MM.1S (cell line): ENCODE results near the gene DRAM1.

Source experiments
- DNase-seq: peaks from one replicate; pipeline ENCODE4 v3.0.0-alpha.2; 2015
- H2AFZ ChIP-seq: fragments of 300-600 bp; sonication (generic); 2 replicates; pipeline ENCODE4 v1.6.0; 2016; ENCODE audit warnings: antibody characterized with exemption, low read length
- H3F3A ChIP-seq: fragments of 300-600 bp; sonication (generic); 2 replicates; pipeline ENCODE4 v1.6.1; 2016; ENCODE audit warnings: mild to moderate bottlenecking, antibody characterized with exemption, low read length, moderate library complexity, mixed read lengths; ENCODE audit not compliant: insufficient read depth
- H3K27ac ChIP-seq: fragments of 300-600 bp; sonication (generic); 2 replicates; pipeline ENCODE4 v1.5.1; 2016; ENCODE audit warnings: mild to moderate bottlenecking, low read length
- H3K27me3 ChIP-seq: fragments of 300-600 bp; sonication (generic); replicated peaks from 2 replicates; pipeline ENCODE4 v1.6.0; 2016; ENCODE audit warnings: low read length; ENCODE audit not compliant: insufficient read depth
- H3K36me3 ChIP-seq: fragments of 300-600 bp; sonication (generic); replicated peaks from 2 replicates; pipeline ENCODE4 v1.6.1; 2016; ENCODE audit warnings: mild to moderate bottlenecking, low read length, mixed read lengths; ENCODE audit not compliant: insufficient read depth
- H3K4me1 ChIP-seq: fragments of 300-600 bp; sonication (generic); 2 replicates; pipeline ENCODE4 v1.6.1; 2016; ENCODE audit warnings: low read length, mixed read lengths
- H3K4me2 ChIP-seq: fragments of 300-600 bp; sonication (generic); 2 replicates; pipeline ENCODE4 v1.6.0; 2016; ENCODE audit warnings: low read depth, low read length
- H3K4me3 ChIP-seq: fragments of 300-600 bp; sonication (generic); 2 replicates; pipeline ENCODE4 v1.5.1; 2016; ENCODE audit warnings: low read length, mixed read lengths
- H3K79me2 ChIP-seq: fragments of 300-600 bp; sonication (generic); 2 replicates; pipeline ENCODE4 v1.6.1; 2016; ENCODE audit warnings: mixed run types, low read length, mixed read lengths
- H3K9ac ChIP-seq: fragments of 300-600 bp; sonication (generic); 2 replicates; pipeline ENCODE4 v1.6.1; 2016; ENCODE audit warnings: low read length, mixed read lengths
- H3K9me2 ChIP-seq: fragments of 300-600 bp; sonication (generic); replicated peaks from 2 replicates; pipeline ENCODE4 v1.6.1; 2016; ENCODE audit warnings: mild to moderate bottlenecking, low read length, mixed read lengths; ENCODE audit not compliant: insufficient read depth
- H3K9me3 ChIP-seq: fragments of 300-600 bp; sonication (generic); replicated peaks from 2 replicates; pipeline ENCODE4 v1.6.1; 2016; ENCODE audit warnings: mild to moderate bottlenecking, low read length, mixed read lengths; ENCODE audit not compliant: insufficient read depth
- H4K20me1 ChIP-seq: fragments of 300-600 bp; sonication (generic); 2 replicates; pipeline ENCODE4 v1.6.1; 2016; ENCODE audit warnings: mild to moderate bottlenecking, low read length, moderate library complexity, mixed read lengths; ENCODE audit not compliant: insufficient read depth
- CTCF ChIP-seq: fragments of 300-600 bp; sonication (generic); IDR thresholded peaks from 2 replicates; pipeline ENCODE4 v1.5.1; 2016; ENCODE audit warnings: antibody characterized with exemption, low read length, mixed read lengths
- EZH2 ChIP-seq: fragments of 300-600 bp; sonication (generic); optimal IDR thresholded peaks from 2 replicates; pipeline ENCODE3; 2017; ENCODE audit warnings: low read depth, mild to moderate bottlenecking, antibody characterized with exemption, low read length, mixed read lengths
- EZH2phosphoT487 ChIP-seq: fragments of 300-600 bp; sonication (generic); IDR thresholded peaks from 2 replicates; pipeline ENCODE4 v1.6.1; 2018; ENCODE audit warnings: antibody characterized with exemption, low read length

DRAM1 gene

DNA sequence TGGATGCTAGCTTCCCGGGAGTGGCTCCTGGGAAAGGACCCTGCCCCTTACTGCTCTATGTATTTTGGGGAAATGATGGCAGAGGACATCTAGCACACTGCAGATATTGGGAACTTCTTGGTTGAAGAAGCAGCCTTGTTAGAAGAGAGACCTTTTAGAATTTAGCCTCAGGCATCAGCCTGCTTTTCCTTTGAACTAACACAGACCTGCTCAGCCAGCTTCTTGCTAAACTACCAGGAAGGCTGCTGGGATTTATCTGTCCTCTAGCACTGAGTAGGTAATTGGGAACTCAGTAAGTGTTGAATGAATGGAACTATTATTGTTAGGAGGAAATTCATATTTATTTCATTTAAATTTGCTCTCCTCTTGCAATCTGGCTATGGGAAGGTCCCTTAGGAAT, 77.3 kb downstream of the DRAM1 start:
- no peaks in the 10 kb centered on the region for H3K9me2 ChIP-seq
- H2AFZ ChIP-seq: no peak overlapping the region
- no peaks in the 10 kb centered on the region for H3K79me2 ChIP-seq
- no peak overlapping the region for H3K4me2 ChIP-seq
- H3K36me3 ChIP-seq: no peaks in the 10 kb centered on the region
- no peak overlapping the region for H3K4me3 ChIP-seq
- no peaks in the 10 kb centered on the region for H3K27me3 ChIP-seq
- no peaks in the 10 kb centered on the region for H4K20me1 ChIP-seq
- no peaks in the 10 kb centered on the region for H3F3A ChIP-seq
- H3K27ac ChIP-seq: no peak overlapping the region
- H3K9me3 ChIP-seq: no peaks in the 10 kb centered on the region
- H3K4me1 ChIP-seq: no peaks in the 10 kb centered on the region
- no peak for DNase-seq
- no peak for TF ChIP-seq CTCF
- no peak for TF ChIP-seq EZH2phosphoT487
- TF ChIP-seq EZH2: no peak
- no peak overlapping the region for H3K9ac ChIP-seq

- Histone ChIP-seq H3K36me3 (no peaks in the 10 kb centered on the region), H3K4me1 (no peaks in the 10 kb centered on the region), H3K27me3 (no peaks in the 10 kb centered on the region), H4K20me1 (no peaks in the 10 kb centered on the region), H3K27ac (no peak overlapping the region), H3K9ac (no peak overlapping the region), H3K9me2 (no peaks in the 10 kb centered on the region), H3K79me2 (no peaks in the 10 kb centered on the region), H2AFZ (no peak overlapping the region), H3K4me3 (no peak overlapping the region), H3K9me3 (no peaks in the 10 kb centered on the region), H3K4me2 (no peak overlapping the region), H3F3A (no peaks in the 10 kb centered on the region)
- DNase-seq: no peak
- TF ChIP-seq CTCF: no peak
- TF ChIP-seq EZH2phosphoT487: no peak
- no peak for TF ChIP-seq EZH2
Observed at GRCh38 chr12:101957252-101957959, 80.0 kb downstream of the DRAM1 start.

DNA sequence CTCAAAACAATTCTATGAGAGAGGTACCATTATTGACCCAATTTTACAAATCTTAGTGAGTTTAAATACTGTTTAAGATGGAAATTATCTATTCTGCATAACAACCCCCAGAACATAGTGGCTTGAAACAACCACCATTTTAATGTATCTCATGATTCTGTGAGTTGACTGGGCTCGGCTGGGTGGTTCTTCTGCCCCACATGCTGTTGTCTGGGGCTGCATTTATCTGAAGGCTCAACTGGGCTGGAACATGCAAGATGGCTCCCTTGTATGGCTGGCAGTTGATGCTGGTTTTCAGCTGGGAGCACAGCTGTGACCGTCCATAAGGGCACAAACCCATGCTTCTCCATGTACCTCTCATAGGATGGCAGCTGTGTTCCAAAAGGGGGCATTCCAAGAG, 82.2 kb downstream of the DRAM1 start:
- Histone ChIP-seq H4K20me1 (no peaks in the 10 kb centered on the region), H3K27ac (no peak overlapping the region), H3K27me3 (no peaks in the 10 kb centered on the region), H3K36me3 (no peaks in the 10 kb centered on the region), H3K9ac (no peak overlapping the region), H3K9me3 (no peaks in the 10 kb centered on the region), H3K4me3 (no peak overlapping the region), H3K9me2 (no peaks in the 10 kb centered on the region), H2AFZ (no peak overlapping the region), H3K79me2 (no peaks in the 10 kb centered on the region), H3F3A (no peaks in the 10 kb centered on the region), H3K4me2 (no peak overlapping the region), H3K4me1 (no peaks in the 10 kb centered on the region)
- TF ChIP-seq EZH2phosphoT487 (no peak), CTCF (no peak), EZH2 (no peak)
- no peak for DNase-seq
